NCI-H146 treated with DMSO at 0.1 percent for 48 hours (cell line): ENCODE results near the gene OR9Q2.
"Not testable (repeated sequence)": the region's sequence is repeated elsewhere in the genome, so short reads cannot be mapped to it uniquely, and the experiment has no call there.

Experiments used
- DNase-seq: peaks from one replicate; lab custom pipeline; 2025; ENCODE audit not compliant: unreplicated experiment; lab: John Stamatoyannopoulos, UW

The OR9Q2 gene

DNA sequence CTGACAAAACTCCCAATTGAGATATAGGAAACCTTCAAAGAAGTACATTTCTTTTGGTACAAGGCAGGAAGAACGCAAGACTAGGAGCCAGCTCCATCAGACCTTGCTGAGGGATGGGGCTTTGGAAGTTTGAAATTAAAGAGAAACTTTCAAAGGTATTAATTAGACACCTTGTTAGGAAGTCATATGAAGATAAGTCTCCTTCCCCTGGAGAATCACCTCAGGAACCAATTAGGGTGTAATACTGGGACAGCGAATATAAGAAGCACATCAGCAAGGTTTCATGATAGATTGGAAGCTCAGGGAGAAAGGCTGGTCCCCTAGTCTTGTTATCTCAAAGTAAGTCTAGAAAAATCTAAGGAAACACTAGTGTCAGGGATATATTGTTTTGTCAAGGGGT is at the start of gene OR9Q2:
Gene OR9Q2, plus strand, starts transcription at position 301 of the 400 bp plus-strand sequence. CDS start 1,421 bp downstream, outside the sequence.
- DNase-seq, result no peak

DNA sequence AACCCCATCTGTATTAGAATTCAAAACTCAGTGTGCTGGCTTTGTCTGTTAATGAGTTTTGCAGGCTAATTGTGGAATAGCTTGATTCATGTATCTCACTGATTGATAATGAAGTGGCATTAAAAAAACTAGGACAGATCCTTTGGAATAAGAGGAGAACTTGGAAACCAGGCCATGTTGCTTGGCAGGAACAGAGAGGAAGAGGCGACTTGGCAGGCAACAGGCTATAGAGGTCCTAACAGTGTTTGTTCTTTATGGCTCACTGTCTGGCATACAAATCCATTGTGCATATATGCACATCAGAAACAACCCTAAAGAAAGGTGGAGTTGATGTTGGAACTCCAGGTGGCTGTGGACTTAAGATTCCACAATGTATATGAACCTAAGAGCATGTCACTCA is 46.1 kb upstream of the OR9Q2 start:
- DNase-seq, result no peak

GRCh38 chr11:58152781-58153180 is 36.1 kb upstream of the OR9Q2 start:
- DNase-seq, result no peak

GRCh38 chr11:58164389-58164788 is 24.5 kb upstream of the OR9Q2 start:
- DNase-seq, result no peak

DNA sequence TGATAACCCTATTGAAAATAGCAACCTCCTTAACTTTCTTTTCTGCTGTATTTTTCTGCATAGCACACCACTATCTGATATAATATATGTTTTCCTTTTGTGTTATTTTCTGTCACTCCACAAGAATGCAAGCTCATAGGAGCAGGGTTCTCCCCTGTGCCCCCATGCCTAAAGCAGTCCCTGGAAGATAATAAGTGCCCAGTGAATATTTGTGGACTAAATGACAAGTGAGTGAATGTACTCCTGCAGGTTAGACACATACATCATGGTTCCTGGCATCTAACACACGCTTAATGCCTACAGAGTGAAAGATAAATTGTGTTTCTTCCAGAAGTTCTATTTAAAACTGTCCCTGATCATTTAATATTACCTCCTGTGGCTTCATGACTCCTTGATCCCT is 23.9 kb upstream of the OR9Q2 start:
- no peak for DNase-seq

DNA sequence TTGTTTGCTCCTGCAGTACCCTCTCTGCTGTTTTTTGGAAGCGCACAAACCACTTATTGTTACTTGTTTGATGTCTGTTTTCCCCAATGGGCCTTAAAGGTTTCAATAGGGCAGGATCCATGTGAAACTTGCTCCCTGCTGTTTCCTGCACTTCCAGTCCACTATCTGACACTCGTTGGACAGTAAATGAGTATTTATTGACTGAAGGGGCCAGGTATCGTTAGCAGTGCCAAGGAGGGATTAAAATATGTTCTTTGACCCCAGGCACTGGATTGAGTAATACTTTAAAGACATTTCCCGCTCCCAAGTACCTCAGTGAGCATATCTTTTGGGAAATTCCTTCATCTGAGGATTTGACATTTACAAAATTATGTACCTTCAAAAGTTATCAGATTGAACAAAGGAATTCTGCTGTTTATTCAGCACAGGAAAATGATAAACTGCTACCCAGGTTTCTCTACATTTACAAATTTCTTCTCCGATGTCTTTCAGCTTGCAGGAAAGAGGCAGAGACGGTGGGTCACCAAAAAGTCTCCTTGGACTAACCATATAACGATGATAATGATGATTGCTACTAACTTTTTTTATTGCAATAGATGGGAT is 23.3 kb upstream of the OR9Q2 start:
- DNase-seq, result no peak

GRCh38 chr11:58177409-58178054 is 11.3 kb upstream of the OR9Q2 start:
- DNase-seq, result no peak

DNA sequence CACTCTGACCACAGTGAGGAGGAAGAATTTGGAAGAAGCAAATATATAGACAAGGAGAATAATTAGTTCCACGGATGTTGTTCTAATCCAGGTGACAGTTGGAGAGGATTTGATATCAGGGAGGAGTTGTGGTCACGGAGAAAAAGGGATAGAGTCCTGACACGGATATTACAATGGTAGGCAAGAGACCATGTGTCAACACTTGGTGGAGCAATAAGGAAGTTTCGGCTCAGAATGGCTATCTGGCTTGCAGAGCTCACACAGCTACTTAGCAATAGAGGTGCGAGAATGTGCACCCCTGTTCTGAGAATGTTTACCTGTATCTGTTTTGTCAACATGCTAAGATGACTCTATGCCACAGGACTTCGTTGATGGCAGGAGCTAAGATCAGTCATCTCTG is 10.4 kb upstream of the OR9Q2 start:
- DNase-seq, result no peak

DNA sequence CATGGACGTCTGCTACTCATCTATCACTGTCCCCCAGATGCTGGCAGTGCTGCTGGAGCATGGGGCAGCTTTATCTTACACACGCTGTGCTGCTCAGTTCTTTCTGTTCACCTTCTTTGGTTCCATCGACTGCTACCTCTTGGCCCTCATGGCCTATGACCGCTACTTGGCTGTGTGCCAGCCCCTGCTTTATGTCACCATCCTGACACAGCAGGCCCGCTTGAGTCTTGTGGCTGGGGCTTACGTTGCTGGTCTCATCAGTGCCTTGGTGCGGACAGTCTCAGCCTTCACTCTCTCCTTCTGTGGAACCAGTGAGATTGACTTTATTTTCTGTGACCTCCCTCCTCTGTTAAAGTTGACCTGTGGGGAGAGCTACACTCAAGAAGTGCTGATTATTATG is 9.2 kb upstream of the OR9Q2 start:
- no peak for DNase-seq

DNA sequence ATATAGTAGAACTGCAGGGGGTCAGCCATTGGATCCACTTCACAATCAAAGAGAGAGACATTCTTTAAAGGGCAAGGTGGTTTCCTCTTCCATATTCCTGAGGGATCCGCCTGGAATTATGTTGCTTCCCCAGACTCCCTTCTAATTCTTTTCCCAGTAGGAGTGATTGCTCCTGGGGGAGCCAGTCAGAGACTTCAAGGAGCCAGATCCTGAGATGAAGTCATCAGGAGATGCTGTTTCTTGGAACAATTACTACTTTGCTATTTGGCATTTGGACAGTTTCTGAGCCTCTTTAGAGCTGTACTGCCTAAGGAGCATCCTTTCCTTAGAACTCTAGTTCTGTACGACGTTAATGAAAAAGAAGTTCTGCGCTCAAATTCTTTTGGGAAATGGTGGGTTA is 1.9 kb upstream of the OR9Q2 start:
- no peak for DNase-seq

DNA sequence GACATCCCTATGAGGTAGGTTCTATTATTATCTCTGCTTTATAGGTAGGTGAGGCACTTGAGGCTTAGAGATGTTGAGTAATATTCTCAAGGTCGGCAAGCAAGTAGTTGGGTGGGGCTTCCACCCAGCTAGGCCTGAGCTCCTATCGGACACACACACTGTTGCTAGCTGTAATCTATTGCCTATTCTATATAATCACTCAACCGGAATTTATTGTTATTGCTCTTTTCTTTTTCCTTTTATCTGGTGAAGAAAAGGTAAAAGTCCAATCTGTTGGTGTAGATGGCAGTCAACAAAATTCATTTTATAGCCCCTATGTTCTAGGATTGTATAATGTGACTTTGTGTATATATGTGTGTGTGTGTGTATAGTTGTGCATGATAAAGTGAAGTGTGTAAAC is 3.4 kb downstream of the OR9Q2 start:
- DNase-seq, result no peak

- no peak for DNase-seq
Measured at GRCh38 chr11:58193391-58193790, 4.5 kb downstream of the OR9Q2 start.

GRCh38 chr11:58195939-58196338 is 7.1 kb downstream of the OR9Q2 start:
- DNase-seq, result no peak

- no peak for DNase-seq
Measured at GRCh38 chr11:58199271-58199670, 10.4 kb downstream of the OR9Q2 start.

DNA sequence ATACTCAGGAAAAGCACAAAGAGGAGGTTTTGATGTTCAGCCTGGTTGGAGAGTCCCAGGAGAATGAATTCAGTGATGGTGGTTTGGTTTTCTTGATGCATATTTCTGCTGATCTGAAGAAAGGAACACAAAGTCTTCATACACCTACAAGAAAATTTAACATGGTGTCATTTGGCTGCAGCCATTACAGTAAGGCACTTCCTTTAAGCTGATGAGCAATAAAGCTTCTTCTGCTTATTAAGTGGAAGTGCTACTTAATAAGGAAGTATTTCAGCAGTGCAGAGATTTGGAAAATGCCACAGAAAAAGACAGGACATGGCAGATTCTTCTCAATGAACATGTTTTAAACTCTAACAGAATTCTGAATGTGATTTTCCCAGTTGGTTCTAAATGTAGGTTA is 15.2 kb downstream of the OR9Q2 start, which contains the start of gene OR1S2:
Gene OR1S2, minus strand, starts transcription at position 101 of the 400 bp plus-strand sequence. Its CDS starts 0 bp downstream, at position 101.
- no peak for DNase-seq

- not testable (repeated sequence) for DNase-seq
Measured at GRCh38 chr11:58212420-58212819, 23.6 kb downstream of the OR9Q2 start, which contains the start of gene OR1S1. OR1S1 (plus strand) TSS chr11:58212720.

DNA sequence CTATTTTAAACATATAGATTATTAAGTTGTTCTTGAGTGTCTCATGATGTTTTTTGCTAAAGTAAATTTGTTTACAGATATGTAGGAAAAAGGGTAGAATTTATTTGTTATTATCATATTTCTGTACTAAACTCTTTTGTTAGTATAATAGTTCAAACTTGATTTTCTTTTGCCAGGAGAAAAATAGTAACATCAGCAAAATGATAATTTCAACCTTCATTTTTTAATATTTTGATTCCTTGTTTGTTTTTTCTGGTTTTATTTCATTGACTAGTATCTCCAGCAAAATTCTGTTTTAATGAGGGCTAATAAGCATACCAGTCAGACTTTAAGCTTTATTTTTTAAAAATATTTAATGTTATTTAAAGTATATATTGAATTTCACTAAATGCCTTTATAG is 27.6 kb downstream of the OR9Q2 start:
- DNase-seq, result no peak

DNA sequence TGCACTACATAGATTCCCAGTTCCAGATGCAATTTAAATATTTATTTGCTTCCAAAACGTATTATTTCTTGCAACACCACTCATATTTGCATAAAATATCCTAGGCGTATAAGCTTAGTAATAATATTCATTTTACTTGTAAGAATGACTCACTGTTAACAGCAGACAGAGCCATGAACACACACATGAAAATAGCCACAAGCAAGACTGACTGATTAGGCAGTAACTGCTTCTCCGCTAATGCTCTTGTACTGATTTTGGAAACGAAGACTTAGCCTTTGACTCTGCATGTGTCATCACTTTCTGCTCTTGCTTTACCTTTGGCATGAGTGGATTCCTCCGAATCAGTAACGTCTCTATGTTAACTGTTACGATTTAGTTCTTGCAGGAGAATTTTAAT is 33.9 kb downstream of the OR9Q2 start:
- no peak for DNase-seq

GRCh38 chr11:58227956-58228615 is 39.2 kb downstream of the OR9Q2 start:
- no peak for DNase-seq
